NCI-H345 treated with DMSO at 0.1 percent for 48 hours (cell line): ENCODE measurements around the gene PXDN.

Experiments
- DNase-seq: peaks from one replicate; lab custom pipeline; 2025; ENCODE audit not compliant: unreplicated experiment; lab: John Stamatoyannopoulos, UW

Gene PXDN

GRCh38 chr2:1618974-1619373, 125.3 kb downstream of the PXDN start:
- DNase-seq = no peak

GRCh38 chr2:1618191-1618961, 125.9 kb downstream of the PXDN start:
- DNase-seq = no peak

- DNase-seq = no peak
These were observed 126.8 kb downstream of the PXDN start for GRCh38 chr2:1617425-1618021.

- DNase-seq = no peak
These were observed 129.8 kb downstream of the PXDN start for GRCh38 chr2:1614564-1614963.

- no peak for DNase-seq
These were observed 130.5 kb downstream of the PXDN start for GRCh38 chr2:1613731-1614354.

DNA sequence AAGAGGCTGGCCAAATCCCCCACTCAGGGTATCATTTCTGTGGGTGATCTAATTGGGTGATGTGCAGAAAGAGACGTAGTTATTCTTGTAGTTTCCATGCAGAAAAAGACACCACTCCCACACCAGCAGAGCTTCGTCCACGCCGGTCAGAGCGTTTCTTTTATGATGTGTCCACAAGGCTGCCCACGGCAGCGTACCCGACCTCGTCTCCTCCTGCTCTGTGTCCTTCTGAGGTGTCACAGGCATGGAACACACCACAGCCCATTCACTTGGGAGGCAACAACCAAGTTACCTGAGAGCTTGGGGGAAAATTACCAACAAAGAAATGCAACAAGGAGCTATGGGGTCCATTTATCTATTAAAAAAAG, 131.3 kb downstream of the PXDN start:
- DNase-seq = no peak

DNA sequence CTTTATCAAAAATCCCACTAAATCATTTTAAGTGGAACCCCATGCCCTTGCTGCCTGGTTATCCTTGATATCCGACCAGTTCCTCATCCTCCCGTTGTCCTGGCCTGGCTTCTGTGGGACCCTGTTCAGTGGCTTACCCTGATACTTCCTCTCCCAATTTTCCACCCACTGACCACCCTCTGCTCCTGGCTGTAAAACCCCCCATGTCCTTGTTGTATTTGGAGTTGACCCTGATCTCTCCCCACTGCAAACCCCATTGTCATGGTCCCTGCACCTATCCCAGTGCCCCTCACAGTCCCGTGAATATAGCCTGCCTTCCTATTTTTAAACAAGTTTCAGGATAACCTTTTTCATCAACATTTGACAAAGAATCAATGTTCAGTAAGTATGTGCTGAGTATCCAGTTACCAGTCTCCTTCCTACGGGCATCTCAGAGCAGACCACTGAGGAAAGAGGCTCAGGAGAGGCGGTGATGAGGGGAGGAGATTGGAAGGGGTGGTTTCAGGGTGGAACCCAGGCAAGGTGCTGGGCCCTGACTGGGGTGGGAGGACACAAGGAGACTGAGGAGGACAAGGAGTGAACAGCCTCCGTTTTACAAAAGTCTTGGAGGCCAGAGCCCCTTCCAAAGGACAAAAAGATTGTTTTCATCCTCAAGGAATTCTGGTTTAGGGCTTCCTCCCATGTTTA, 131.8 kb downstream of the PXDN start:
- DNase-seq = no peak

DNA sequence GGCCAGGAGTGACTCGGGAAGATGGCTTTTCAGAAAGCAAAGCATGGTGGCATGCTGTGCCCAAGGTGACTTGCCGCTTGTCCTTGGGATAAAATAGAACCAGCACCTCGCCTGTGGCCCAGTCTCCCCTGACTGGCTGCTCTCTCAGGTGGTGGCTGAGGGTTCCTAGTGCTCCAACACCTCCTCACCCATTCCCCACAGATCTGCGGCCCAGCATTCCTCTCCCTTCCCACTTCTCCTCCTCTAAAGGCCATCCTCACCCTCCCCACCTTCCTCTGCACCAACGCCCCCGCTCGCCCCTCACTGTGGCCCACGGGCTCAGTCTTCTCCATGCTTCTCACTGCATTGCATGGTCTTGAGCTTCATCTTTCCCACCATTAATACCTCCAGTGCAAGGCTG, 132.4 kb downstream of the PXDN start:
- DNase-seq = no peak

- DNase-seq = no peak
These were observed 134.2 kb downstream of the PXDN start for GRCh38 chr2:1610096-1610485.

DNA sequence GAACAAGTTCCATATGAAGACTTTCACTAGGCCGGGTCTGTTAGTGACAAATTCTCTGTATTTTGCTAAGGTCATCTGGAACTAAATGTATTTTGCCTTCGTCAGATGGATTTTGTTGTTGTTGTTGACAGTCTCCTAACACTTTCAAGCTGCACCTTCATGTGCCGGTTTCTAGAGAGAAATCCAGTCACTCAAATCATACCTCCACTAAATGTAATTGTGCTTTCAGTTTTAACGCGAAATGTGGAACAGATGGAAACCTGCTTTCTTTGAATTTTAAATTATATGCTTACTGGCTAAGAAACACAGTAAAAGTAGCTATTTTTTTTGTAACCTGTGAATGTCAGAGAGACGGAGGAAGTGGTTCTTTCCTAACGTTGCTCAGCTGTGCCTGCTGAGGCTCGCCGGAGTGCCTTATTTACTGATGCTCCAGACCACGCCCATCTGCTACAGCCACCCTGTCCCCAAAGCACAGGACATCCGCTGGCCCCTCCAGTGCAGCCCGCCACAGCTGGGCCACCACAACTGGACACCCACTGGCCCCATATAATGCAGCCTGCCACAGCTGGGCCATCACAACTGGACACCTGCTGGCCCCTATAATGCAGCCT, 134.7 kb downstream of the PXDN start:
- no peak for DNase-seq

- DNase-seq = no peak
These were observed 135.3 kb downstream of the PXDN start for GRCh38 chr2:1609040-1609439.

GRCh38 chr2:1607971-1608688, 136.2 kb downstream of the PXDN start:
- DNase-seq = no peak

GRCh38 chr2:1607236-1607920, 136.9 kb downstream of the PXDN start:
- DNase-seq = no peak

DNA sequence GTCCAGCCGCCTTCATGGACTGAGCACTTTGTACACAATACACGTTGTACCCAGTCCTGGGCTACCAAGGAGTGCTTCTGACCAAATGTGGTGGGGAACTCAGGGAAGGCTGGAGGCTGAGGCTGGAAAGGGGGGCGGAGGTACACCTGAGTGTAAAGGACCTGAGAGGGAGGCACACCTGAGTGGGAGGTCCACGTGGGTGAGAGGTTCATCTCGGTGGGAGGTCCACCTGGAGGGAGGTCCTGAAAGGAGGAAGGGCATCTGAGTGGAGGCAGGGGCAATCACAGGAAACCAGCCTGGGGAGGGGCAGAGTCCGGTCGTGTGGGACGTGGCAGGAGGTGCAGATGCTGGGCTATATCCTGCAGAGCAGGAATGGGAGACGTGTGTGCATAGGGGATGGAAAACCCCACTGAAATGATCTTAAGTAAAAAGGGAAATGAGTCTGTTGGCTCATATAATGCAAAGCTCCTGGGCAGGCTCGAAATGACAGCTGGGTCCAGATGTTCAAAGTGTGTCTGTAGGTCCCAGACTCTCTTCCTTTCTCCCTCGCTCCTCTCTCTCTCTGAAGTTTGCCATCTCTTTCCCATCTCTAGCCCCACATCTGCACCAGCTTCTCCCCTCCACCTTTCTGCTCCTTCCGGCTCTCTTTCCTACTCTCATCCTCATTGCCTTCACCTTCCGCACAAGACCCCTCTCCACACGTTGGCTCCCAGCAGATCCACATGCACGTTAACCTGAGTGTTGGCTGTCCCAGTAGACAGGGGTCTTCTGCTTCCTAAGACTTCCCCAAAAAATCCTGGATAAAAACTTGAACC, 137.7 kb downstream of the PXDN start:
- DNase-seq = no peak

DNA sequence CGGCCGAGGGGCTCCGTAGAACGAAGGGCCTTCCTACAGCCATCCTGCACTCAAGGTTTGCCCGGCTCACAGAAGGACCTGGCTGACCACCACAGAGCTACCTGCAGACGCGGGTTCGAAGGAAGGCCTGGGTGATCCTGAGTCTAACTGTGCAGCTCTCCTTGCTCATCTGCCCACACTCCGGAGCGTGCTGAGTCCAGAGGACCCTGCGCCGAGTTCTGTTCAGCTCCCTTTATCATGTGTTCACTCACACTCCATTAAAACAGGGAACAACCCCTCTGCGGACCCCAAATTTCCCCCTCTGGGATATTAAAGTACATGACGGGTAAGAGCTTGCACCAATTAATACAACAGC, 138.3 kb downstream of the PXDN start:
- DNase-seq = no peak

DNA sequence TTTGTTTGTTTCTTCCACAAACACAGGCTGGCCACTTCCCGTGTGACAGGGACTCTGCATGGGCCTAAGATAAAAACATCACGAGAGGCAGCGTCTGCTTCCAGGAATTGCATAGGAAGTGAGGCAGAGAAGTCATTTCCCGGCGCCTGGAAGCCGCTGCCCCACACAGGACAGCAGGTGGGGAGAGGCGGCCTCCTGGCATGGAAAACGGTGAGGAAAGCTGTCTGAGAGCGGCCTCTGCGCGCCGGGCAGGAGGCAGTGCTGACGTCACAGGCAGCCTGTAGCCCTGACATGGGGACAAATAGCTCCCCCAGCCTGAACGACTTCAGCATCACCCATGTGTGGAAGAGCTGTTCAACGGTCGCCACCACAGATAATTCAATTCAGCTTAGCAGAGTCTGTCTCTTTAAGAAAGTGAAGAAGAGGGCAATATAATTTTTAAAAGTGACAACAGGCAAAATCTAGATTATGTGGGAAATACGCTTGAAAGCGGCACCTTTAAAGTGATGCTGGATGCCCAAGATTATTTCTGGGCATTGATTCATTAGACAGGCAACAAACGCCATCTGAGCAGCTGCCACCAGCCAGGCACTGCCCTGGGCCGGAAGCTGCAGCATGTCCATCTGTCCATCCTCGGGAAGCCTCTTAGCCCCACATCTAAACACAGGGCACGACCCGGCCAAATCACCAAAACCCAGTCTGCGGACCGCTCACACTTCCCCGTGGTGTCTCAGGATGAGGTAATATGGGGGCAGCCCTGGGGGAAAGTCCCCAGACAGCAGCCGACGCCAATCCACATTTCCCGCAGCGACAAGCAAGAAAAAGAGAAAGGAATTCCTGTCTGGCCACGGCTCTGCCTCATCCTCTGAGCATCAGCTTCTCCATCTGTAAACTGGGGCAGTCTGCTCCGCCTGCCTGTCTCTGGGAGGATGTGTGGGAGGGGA, 138.9 kb downstream of the PXDN start:
- DNase-seq = no peak

- DNase-seq = no peak
These were observed 140.8 kb downstream of the PXDN start for GRCh38 chr2:1603521-1603920.

DNA sequence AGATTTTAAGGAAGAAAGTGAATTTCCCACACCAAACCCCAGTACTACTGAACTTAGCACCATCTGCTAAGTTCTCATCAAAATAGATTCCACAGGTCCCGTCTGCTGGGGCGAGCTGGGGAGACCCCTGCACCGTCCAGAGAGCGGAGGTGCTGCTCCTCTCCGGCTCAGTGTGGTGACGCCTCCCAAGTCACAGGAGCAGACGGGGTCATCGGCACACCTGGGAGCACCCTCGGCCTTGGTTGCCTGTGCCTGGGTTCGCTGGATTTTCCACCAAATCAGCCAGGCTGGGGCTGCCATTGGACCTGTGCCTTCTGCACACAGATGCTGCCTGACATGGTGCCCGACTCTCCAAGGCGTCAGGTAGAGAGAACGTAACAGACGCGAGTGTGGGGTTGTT, 141.3 kb downstream of the PXDN start:
- DNase-seq = no peak
